Stimulated activated CD8-positive, alpha-beta memory T cell treated with anti-CD3 and anti-CD28 coated beads, Interleukin-7, amount 100 ng/mL, for 4 hours (primary cell): ENCODE data around the gene TEK.
"Not testable (repeated sequence)": the region's sequence is repeated elsewhere in the genome, so short reads cannot be mapped to it uniquely, and the experiment has no call there.

Source experiments
- DNase-seq, 2 donors: peaks; one replicate each; pipeline ENCODE4 v3.0.0-alpha.2; 2020; ENCODE audit warnings: low read depth in 2 of 2

TEK gene

GRCh38 chr9:27108981-27109541 lies at the start of gene TEK:
Gene TEK, plus strand, starts transcription at chr9:27109225. Its CDS starts 366 bp downstream, at chr9:27109591.
- DNase-seq = no peak

GRCh38 chr9:27059412-27059811 lies 49.6 kb upstream of the TEK start:
- no peak for DNase-seq

- no peak for DNase-seq
Observed at GRCh38 chr9:27059907-27060306, 49.1 kb upstream of the TEK start.

- no peak for DNase-seq
Observed at GRCh38 chr9:27065288-27065687, 43.7 kb upstream of the TEK start.

GRCh38 chr9:27073841-27074728 lies 34.9 kb upstream of the TEK start:
- no peak for DNase-seq

GRCh38 chr9:27078685-27079084 lies 30.3 kb upstream of the TEK start:
- no peak for DNase-seq

- no peak for DNase-seq
Observed at GRCh38 chr9:27085456-27085855, 23.6 kb upstream of the TEK start.

- no peak for DNase-seq
Observed at GRCh38 chr9:27086818-27087680, 22.0 kb upstream of the TEK start.

GRCh38 chr9:27088981-27089380 lies 20.0 kb upstream of the TEK start:
- no peak for DNase-seq

- no peak for DNase-seq
Observed at GRCh38 chr9:27089706-27090105, 19.3 kb upstream of the TEK start.

GRCh38 chr9:27090231-27090630 lies 18.8 kb upstream of the TEK start:
- DNase-seq = no peak

GRCh38 chr9:27090711-27091110 lies 18.3 kb upstream of the TEK start:
- DNase-seq = no peak

GRCh38 chr9:27092496-27092895 lies 16.5 kb upstream of the TEK start:
- not testable (repeated sequence) for DNase-seq

- not testable (repeated sequence) for DNase-seq
Observed at GRCh38 chr9:27093384-27094067, 15.5 kb upstream of the TEK start.

- no peak for DNase-seq
Observed at GRCh38 chr9:27094640-27095298, 14.3 kb upstream of the TEK start.

GRCh38 chr9:27107241-27107640 lies 1.8 kb upstream of the TEK start:
- DNase-seq = no peak

GRCh38 chr9:27109621-27110020 lies 596 bp downstream of the TEK start:
- no peak for DNase-seq

- DNase-seq = no peak
Observed at GRCh38 chr9:27110181-27110580, 1.2 kb downstream of the TEK start.

GRCh38 chr9:27112235-27112634 lies 3.2 kb downstream of the TEK start:
- DNase-seq = no peak

- no peak for DNase-seq
Observed at GRCh38 chr9:27117489-27118135, 8.6 kb downstream of the TEK start.

- DNase-seq = no peak
Observed at GRCh38 chr9:27118916-27119315, 9.9 kb downstream of the TEK start.
